ENCODE data around the gene ATP8B3. TPM values are rescaled to one million over a fixed set of nuclear protein-coding genes. Genes with fewer than 3 reads are reported as not detected.

The ATP8B3 gene
- total RNA-seq, 1 donor from 2014 or later = 0.64 TPM

DNA sequence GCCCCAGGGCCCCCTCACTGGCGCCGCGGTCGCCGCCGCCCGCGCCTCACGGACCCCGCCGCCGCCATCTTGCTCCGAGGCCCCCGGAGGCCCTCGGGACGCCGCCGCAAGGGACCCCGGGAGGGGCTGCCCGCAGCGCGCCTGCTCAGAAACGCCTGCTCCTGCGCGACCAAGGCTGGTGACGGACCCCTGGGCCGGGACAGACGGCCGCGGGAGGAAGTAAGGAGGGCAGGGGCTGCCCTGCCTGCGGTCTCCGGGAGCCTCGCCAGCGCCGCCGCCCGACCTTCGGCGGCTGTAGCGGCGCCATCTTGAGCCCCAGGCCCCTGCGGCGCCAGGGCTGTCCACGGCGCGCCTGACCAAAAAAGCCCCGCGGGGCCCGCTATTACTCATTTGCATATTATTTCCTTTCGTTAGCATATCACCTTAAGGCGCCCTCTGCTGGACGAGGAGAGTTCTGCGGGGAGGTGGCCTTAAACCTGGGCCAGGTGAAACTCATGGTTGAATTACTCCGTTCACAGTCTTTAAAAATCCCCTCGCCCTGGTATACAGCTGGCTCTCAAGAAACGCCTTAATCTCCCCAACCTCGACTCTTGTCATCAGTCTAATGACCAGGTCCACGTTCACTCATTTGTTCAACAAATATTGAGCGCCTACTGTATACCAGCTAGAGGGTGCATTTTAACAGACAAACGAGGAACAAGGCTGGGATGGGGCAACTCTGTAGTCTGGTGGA, 36.5 kb upstream of the ATP8B3 start, which contains the start of gene REXO1:
REXO1 (minus strand) TSS at position 85 of the 733 bp plus-strand sequence. CDS start 125 bp downstream, outside the sequence.
- TF ChIP-seq, protein P1, sequence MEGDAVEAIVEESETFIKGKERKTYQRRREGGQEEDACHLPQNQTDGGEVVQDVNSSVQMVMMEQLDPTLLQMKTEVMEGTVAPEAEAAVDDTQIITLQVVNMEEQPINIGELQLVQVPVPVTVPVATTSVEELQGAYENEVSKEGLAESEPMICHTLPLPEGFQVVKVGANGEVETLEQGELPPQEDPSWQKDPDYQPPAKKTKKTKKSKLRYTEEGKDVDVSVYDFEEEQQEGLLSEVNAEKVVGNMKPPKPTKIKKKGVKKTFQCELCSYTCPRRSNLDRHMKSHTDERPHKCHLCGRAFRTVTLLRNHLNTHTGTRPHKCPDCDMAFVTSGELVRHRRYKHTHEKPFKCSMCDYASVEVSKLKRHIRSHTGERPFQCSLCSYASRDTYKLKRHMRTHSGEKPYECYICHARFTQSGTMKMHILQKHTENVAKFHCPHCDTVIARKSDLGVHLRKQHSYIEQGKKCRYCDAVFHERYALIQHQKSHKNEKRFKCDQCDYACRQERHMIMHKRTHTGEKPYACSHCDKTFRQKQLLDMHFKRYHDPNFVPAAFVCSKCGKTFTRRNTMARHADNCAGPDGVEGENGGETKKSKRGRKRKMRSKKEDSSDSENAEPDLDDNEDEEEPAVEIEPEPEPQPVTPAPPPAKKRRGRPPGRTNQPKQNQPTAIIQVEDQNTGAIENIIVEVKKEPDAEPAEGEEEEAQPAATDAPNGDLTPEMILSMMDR (IDR thresholded peaks at IDR 0.05) = peak; percentile 98
- no peaks in the 10 kb centered on the region for H3K36me3 ChIP-seq
- H3K4me1 ChIP-seq = peaks cover 57% of the 10 kb centered on the region
- peak within 1 kb of the TSS; percentile 80 for H3K4me3 ChIP-seq
- no peaks in the 10 kb centered on the region for H3K27me3 ChIP-seq
- H3K9me3 ChIP-seq = no peaks in the 10 kb centered on the region
- DNase-seq (peak; percentile 97), ATAC-seq (peak; percentile 90)
- intact Hi-C loops (cut with DNase I) = no loop called here
- peak within 1 kb of the TSS; percentile 100 for H3K27ac ChIP-seq

DNA sequence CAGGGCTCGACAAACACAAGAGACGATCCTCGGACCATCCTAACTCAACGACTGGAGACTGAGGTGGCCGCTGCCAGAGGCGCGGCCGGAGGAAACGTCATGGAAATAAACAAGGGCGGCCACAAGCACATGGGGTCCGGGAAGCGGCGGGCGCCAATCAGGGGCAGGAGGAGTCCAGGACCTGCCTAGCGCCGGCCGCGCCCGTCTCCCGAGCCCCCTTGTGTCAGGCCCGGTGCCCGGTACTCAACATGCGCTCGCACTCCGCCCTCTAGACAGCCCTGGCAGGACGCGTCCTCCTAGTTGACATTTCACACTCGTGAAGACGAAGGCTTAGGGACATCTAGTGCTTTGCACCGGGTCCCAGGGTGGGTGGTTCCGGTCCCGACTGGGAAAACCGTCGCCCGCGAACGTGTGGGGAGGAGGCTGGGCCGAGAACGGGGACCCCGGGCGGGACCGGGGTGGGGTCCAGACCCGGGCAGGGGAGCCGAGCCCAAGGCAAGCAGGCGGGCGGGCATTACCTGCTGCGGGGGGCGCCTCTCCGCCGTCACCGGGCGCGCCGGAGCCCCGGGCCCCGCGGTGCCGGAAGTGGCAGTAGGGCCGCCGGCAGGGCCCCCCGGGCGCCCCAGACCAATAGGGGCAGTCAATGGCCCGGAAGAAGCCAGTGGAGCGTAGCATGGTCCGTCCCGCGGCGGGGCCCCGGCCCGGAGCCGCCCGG, 35.8 kb upstream of the ATP8B3 start:
- TF ChIP-seq, protein P1 (IDR thresholded peaks at IDR 0.05) = no peak
- Histone ChIP-seq H3K36me3 (no peaks in the 10 kb centered on the region), H3K9me3 (no peaks in the 10 kb centered on the region), H3K4me3 (peak overlapping the region; percentile 80), H3K27ac (peak overlapping the region; percentile 100), H3K27me3 (no peaks in the 10 kb centered on the region), H3K4me1 (peaks cover 56% of the 10 kb centered on the region)
- ATAC-seq (peak; percentile 6), DNase-seq (peak; percentile 79)
- intact Hi-C loops (cut with DNase I) = no loop called here

DNA sequence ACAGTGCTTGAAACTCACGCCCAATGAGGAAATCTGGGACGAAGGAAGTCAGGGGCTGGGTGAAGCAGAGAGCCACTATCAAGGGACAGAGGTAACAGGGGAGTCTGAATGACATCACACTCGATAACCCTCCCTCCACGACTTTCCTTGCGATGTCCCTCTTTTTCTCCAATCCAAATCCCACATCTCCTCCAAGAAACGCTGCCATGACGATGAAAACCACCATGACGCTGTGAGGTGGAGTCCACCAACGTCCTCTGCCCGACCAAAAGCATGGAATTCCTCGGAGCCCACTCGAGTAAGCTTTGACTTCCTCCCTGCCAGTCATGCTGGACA, 35.2 kb upstream of the ATP8B3 start:
- H3K9me3 ChIP-seq = no peaks in the 10 kb centered on the region
- H3K27me3 ChIP-seq = no peaks in the 10 kb centered on the region
- DNase-seq (no peak), ATAC-seq (no peak)
- intact Hi-C loops (cut with DNase I) = no loop called here
- TF ChIP-seq, protein P1 (IDR thresholded peaks at IDR 0.05) = no peak
- peak overlapping the region; percentile 100 for H3K27ac ChIP-seq
- peak overlapping the region; percentile 80 for H3K4me3 ChIP-seq
- H3K4me1 ChIP-seq = peaks cover 51% of the 10 kb centered on the region
- H3K36me3 ChIP-seq = no peaks in the 10 kb centered on the region

DNA sequence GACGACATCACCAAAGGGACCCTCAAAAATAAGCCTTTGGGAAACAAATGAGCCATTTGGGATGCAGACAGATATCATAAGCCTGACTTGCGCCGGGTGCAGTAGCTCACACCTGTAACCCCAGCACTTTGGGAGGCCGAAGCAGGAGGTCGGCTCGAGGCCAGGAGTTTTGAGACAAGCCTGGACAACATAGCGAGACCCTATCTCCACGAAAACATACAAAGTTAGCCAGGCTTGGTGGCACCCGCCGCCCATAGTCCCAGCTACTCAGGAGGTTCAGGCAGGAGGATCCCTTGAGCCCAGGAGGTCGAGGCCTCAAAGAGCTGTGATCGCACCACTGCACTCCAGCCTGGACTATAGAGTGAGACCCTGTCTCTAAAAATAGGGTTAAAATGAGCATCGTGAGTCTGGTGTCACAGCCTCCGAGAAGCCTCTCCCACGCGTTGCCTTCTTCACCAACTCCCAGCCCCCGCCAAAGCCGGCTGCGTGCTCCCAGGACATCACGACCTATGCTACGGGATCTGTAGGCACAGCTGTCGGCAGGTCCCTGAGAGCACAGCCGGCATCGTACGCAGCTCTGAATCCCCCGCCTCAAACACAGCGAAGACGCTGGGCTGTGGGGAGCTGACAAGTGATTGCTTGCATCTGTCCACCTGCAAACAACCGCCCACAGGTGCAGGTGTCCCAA, 34.6 kb upstream of the ATP8B3 start:
- H3K9me3 ChIP-seq = no peaks in the 10 kb centered on the region
- H3K36me3 ChIP-seq = no peaks in the 10 kb centered on the region
- TF ChIP-seq, protein P1 (IDR thresholded peaks at IDR 0.05) = no peak
- H3K4me1 ChIP-seq = peaks cover 52% of the 10 kb centered on the region
- DNase-seq (no peak), ATAC-seq (no peak)
- intact Hi-C loops (cut with DNase I) = no loop called here
- H3K4me3 ChIP-seq = peak overlapping the region; percentile 80
- peak overlapping the region; percentile 100 for H3K27ac ChIP-seq
- no peaks in the 10 kb centered on the region for H3K27me3 ChIP-seq

DNA sequence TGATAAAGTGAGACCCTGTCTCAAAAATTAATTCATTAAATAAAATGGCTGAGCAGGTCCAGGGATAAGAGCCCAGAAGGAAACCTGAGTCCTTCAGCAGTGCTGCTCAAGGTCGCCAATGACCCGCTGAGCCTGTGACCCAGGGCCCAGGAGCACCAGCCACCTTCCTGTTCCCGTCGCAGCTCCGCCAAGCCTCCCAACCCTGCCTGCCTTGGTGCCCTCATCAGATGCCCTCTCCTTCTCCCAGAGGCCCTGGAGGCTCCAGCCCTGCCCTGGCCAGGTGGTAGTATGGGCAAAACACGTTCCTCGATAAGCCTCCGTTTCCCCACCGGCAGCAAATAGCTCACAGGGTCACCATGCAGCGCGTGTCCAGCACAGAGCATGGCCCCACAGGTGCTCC, 33.6 kb upstream of the ATP8B3 start:
- H3K4me3 ChIP-seq = no peak overlapping the region
- H3K4me1 ChIP-seq = peaks cover 54% of the 10 kb centered on the region

More for the DNA sequence above, 33.6 kb upstream of the ATP8B3 start:
- TF ChIP-seq, protein P1 (IDR thresholded peaks at IDR 0.05) = no peak
- no peak for ATAC-seq
- no peaks in the 10 kb centered on the region for H3K36me3 ChIP-seq
- H3K9me3 ChIP-seq = no peaks in the 10 kb centered on the region
- H3K27me3 ChIP-seq = no peaks in the 10 kb centered on the region
- no peak overlapping the region for H3K27ac ChIP-seq
- DNase-seq = no peak
- intact Hi-C loops (cut with DNase I) = no loop called here

Measured in upper lobe of right lung (tissue), 1 donor.